SK-N-SH (cell line): ENCODE results near the gene FYN. TPM values are rescaled to one million over a fixed set of nuclear protein-coding genes. Genes with fewer than 3 reads are reported as not detected.

Experiments
- CTCF ChIA-PET: fragments of 300-600, 350-600 bp; formaldehyde crosslinking; extraction: SDS; loops from one replicate; lab custom pipeline; 2021; lab: Yijun Ruan, JAX
- POLR2A ChIA-PET: fragments of 350-600 bp; sonication (Branson Sonifier 250); formaldehyde crosslinking; extraction: SDS; loops from one replicate; lab custom pipeline; 2020; ENCODE audit warnings: antibody characterized with exemption, inconsistent platforms; lab: Yijun Ruan, JAX
- DNase-seq: peaks from one replicate; pipeline ENCODE4 v3.0.0; 2012
- H2AFZ ChIP-seq: fragments of 200-600 bp; sonication (generic); 2 replicates; pipeline ENCODE4 v1.8.1; 2016; ENCODE audit warnings: antibody characterized with exemption, mild to moderate bottlenecking, low read depth
- H3F3A ChIP-seq: fragments of 200-600 bp; sonication (generic); replicated peaks from 2 replicates; pipeline ENCODE3; 2016; ENCODE audit warnings: antibody characterized with exemption, mild to moderate bottlenecking; ENCODE audit not compliant: insufficient read depth
- H3K27ac ChIP-seq, 2 experiments: fragments of 200-500 bp in 1 of 2; fragments of 200-600 bp in 1 of 2; sonication (Bioruptor generic) in 1 of 2; sonication (generic), shearing (Covaris generic) in 1 of 2; 2 replicates each; pipeline versions ENCODE4 v1.5.1 to v1.6.1; 2014 to 2016; ENCODE audit warnings: low read depth in 2 of 2, inconsistent platforms in 1 of 2, low read length in 1 of 2, mild to moderate bottlenecking in 1 of 2, mixed read lengths in 1 of 2
- H3K27me3 ChIP-seq: fragments of 200-600 bp; sonication (generic), shearing (Covaris generic); 2 replicates; pipeline ENCODE4 v1.6.1; 2016; ENCODE audit warnings: mixed run types; ENCODE audit not compliant: insufficient read depth
- H3K36me3 ChIP-seq, 2 experiments: fragments of 200-500 bp in 1 of 2; fragments of 200-600 bp in 1 of 2; sonication (Bioruptor generic) in 1 of 2; sonication (generic) in 1 of 2; replicated peaks in 1 of 2; 2 replicates each; pipeline versions ENCODE3 to v1.5.1; 2014 to 2016; ENCODE audit warnings: low read length in 1 of 2, mild to moderate bottlenecking in 1 of 2; ENCODE audit not compliant: insufficient read depth in 2 of 2, control insufficient read depth in 1 of 2
- H3K4me1 ChIP-seq, 2 experiments: fragments of 200-500 bp in 1 of 2; fragments of 200-600 bp in 1 of 2; sonication (Bioruptor generic) in 1 of 2; sonication (generic), shearing (Covaris generic) in 1 of 2; 2 replicates each; pipeline versions ENCODE4 v1.5.1 to v1.6.1; 2014 to 2016; ENCODE audit warnings: low read depth in 1 of 2, low read length in 1 of 2, mixed run types in 1 of 2; ENCODE audit not compliant: insufficient read depth in 2 of 2, control insufficient read depth in 1 of 2
- H3K4me2 ChIP-seq: fragments of 200-600 bp; sonication (generic), shearing (Covaris generic); 2 replicates; pipeline ENCODE4 v1.6.1; 2017; ENCODE audit warnings: mixed run types
- H3K4me3 ChIP-seq, 2 experiments: fragments of 200-500 bp in 1 of 2; fragments of 200-600 bp in 1 of 2; sonication (Bioruptor generic) in 1 of 2; sonication (generic), shearing (Covaris generic) in 1 of 2; 2 replicates each; pipeline versions ENCODE4 v1.5.1 to v1.8.1; 2014 to 2016; ENCODE audit warnings: low read depth in 2 of 2, inconsistent platforms in 1 of 2, low read length in 1 of 2, mild to moderate bottlenecking in 1 of 2, mixed read lengths in 1 of 2, moderate library complexity in 1 of 2
- H3K79me2 ChIP-seq: fragments of 200-600 bp; sonication (generic); 2 replicates; pipeline ENCODE4 v1.8.1; 2017; ENCODE audit warnings: mild to moderate bottlenecking; ENCODE audit not compliant: insufficient read depth
- H3K9ac ChIP-seq: fragments of 200-600 bp; sonication (generic); 2 replicates; pipeline ENCODE4 v1.6.1; 2017; ENCODE audit warnings: mixed run types
- H3K9me2 ChIP-seq: fragments of 200-600 bp; sonication (generic); 2 replicates; pipeline ENCODE4 v1.6.1; 2017; ENCODE audit warnings: mixed run types
- H3K9me3 ChIP-seq: fragments of 200-600 bp; sonication (generic); 2 replicates; pipeline ENCODE4 v1.6.1; 2017; ENCODE audit warnings: mixed run types, mild to moderate bottlenecking, moderate library complexity
- H4K20me1 ChIP-seq: fragments of 200-600 bp; sonication (generic); 2 replicates; pipeline ENCODE4 v1.6.1; 2017; ENCODE audit warnings: mild to moderate bottlenecking, mixed run types; ENCODE audit not compliant: insufficient read depth
- CHD2 ChIP-seq: fragments of 150-350 bp; IDR thresholded peaks from 2 replicates; pipeline ENCODE4 v1.6.1; 2018; ENCODE audit warnings: low read length; ENCODE audit not compliant: partially characterized antibody
- EP300 ChIP-seq, 2 experiments: IDR thresholded peaks; 2 replicates each; pipeline versions ENCODE4 v1.4.0 to v1.6.1; 2012; ENCODE audit warnings: borderline replicate concordance in 1 of 2, low read depth in 1 of 2, low read length in 1 of 2
- EZH2phosphoT487 ChIP-seq: fragments of 200-600 bp; sonication (generic); IDR thresholded peaks from 2 replicates; pipeline ENCODE4 v1.6.1; 2017; ENCODE audit warnings: low read depth, mixed run types, mild to moderate bottlenecking, antibody characterized with exemption, moderate library complexity, borderline replicate concordance
- FOXJ3 ChIP-seq: sonication (generic); formaldehyde crosslinking; IDR thresholded peaks from 2 replicates; pipeline ENCODE4 v1.5.1; 2020; ENCODE audit warnings: mild to moderate bottlenecking, missing genetic modification reagents
- FOXM1 ChIP-seq: IDR thresholded peaks from 2 replicates; pipeline ENCODE4 v1.4.0; 2012; ENCODE audit warnings: low read depth, mild to moderate bottlenecking
- GABPA ChIP-seq: IDR thresholded peaks from 2 replicates; pipeline ENCODE4 v1.4.0; 2012; ENCODE audit warnings: low read depth, mild to moderate bottlenecking
- GATA2 ChIP-seq: sonication (generic); formaldehyde crosslinking; IDR thresholded peaks from 2 replicates; pipeline ENCODE4 v1.5.0; 2020; ENCODE audit warnings: mild to moderate bottlenecking, missing genetic modification reagents
- JUND ChIP-seq: IDR thresholded peaks from 2 replicates; pipeline ENCODE4 v1.4.0; 2012
- MEF2A ChIP-seq: IDR thresholded peaks from 2 replicates; pipeline ENCODE4 v1.4.0; 2012; ENCODE audit warnings: low read depth, borderline replicate concordance
- MXI1 ChIP-seq: IDR thresholded peaks from 2 replicates; pipeline ENCODE4 v1.6.1; 2012; ENCODE audit warnings: mild to moderate bottlenecking, low read depth, low read length, improper control_type of control experiment
- RAD21 ChIP-seq: IDR thresholded peaks from 2 replicates; pipeline ENCODE4 v1.6.1; 2012; ENCODE audit warnings: mild to moderate bottlenecking, low read length
- SIN3A ChIP-seq: IDR thresholded peaks from 2 replicates; pipeline ENCODE4 v1.6.1; 2012; ENCODE audit warnings: low read depth, mild to moderate bottlenecking, low read length, moderate library complexity, borderline replicate concordance
- SMC3 ChIP-seq: IDR thresholded peaks from 2 replicates; pipeline ENCODE4 v1.6.1; 2012; ENCODE audit warnings: low read depth, low read length, improper control_type of control experiment
- TAF1 ChIP-seq: IDR thresholded peaks from 2 replicates; pipeline ENCODE4 v1.6.1; 2012; ENCODE audit warnings: low read depth, mild to moderate bottlenecking, low read length, moderate library complexity, borderline replicate concordance
- TCF12 ChIP-seq: IDR thresholded peaks from 2 replicates; pipeline ENCODE4 v1.4.0; 2012
- TEAD4 ChIP-seq: IDR thresholded peaks from 2 replicates; pipeline ENCODE4 v1.4.0; 2012; ENCODE audit warnings: mild to moderate bottlenecking, borderline replicate concordance; ENCODE audit not compliant: insufficient read depth
- WGBS: methylation state at CpG from one replicate; pipeline ENCODE4 v1.1.6; 2017; ENCODE audit warnings: low lambda C conversion rate; 5-methylcytosine and 5-hydroxymethylcytosine counted together
- polyA plus RNA-seq, 3 experiments: library from polyadenylated mRNA; depleted of rRNA; stranded (reverse); fragments of >200 nt; gene quantifications; 2 replicates each; pipeline ENCODE4 v1.2.3, GENCODE V29; 2012
- TF ChIP-seq, protein P1 (sequence below): IDR thresholded peaks from 2 replicates; pipeline ENCODE4 v1.4.0; 2012; ENCODE audit warnings: low read depth, borderline replicate concordance
- TF ChIP-seq, protein P2 (sequence below): IDR thresholded peaks from 2 replicates; pipeline ENCODE4 v1.4.0; 2012; ENCODE audit warnings: low read depth, borderline replicate concordance
- TF ChIP-seq, protein P3 (sequence below): fragments of 150-350 bp; IDR thresholded peaks from 2 replicates; pipeline ENCODE4 v1.6.1; 2016; ENCODE audit warnings: mild to moderate bottlenecking, low read depth, low read length
- TF ChIP-seq, protein P4 (sequence below): fragments of 150-350 bp; IDR thresholded peaks from 2 replicates; pipeline ENCODE4 v1.6.1; 2017; ENCODE audit warnings: antibody characterized with exemption, low read length, low read depth, borderline replicate concordance

The FYN gene
- polyA plus RNA-seq, 1 of the 3 experiments (the other 2 are of a cell fraction), result 31.0 TPM

DNA sequence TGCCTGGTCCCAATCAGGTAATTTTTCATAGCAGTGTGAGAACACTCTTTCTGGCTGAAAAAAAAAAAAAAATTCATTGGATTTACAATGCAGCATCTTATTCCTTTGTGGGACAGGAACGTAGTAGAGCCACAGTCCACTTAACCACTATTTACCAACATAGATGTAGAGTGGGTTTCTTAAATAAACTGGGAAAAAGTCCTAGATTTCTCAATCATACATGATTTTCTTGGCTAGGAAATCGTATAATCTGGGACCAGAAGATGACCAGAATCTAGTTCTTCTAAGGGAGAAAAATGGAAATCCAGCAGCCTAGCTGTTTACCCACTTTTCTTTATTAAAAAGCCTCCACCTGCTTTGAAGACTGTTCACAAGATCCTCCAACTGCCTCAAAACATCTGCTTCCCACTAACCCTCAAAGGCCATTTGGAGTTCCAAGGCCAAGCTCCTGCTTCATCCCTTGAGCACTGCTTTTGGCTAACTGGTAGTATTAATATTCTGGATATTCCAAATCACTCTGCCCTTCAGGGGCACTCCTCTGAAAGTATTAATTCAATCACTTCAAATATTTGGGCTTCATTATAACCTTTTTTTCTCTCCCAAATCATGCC, 70.4 kb downstream of the FYN start:
- Histone ChIP-seq H3K9ac (no peak overlapping the region), H3K9me3 (no peaks in the 10 kb centered on the region), H2AFZ (no peak overlapping the region), H3K27me3 (no peaks in the 10 kb centered on the region), H3K4me3 (no peak overlapping the region), H3F3A (peaks cover 9% of the 10 kb centered on the region), H3K27ac (no peak overlapping the region), H3K9me2 (no peaks in the 10 kb centered on the region), H3K79me2 (peaks cover 17% of the 10 kb centered on the region; the same call in 1 of the 2 replicates), H3K4me2 (no peak overlapping the region), H4K20me1 (no peaks in the 10 kb centered on the region), H3K4me1 (peaks cover 4 to 36% of the 10 kb centered on the region in 2 experiments; a peak in 3 of 4 replicates), H3K36me3 (no peaks in the 10 kb centered on the region)
- ChIA-PET POLR2A (no interaction called here), CTCF (interaction anchor here (1.1 to 1.2 kb wide), 2 partner anchors 9 to 71 kb away, joined by 3 read pairs; partner anchors contain the start of gene FYN)
- WGBS, result 98% methylated on average over 2 of the region's 2 CpGs
- DNase-seq, result no peak
- TF ChIP-seq SMC3 (no peak), EP300 (IDR thresholded peaks at IDR 0.05; ENCODE audit: borderline replicate concordance in 1 of 2, low read depth in 1 of 2, low read length in 1 of 2) (no peak), FOXJ3 (CRISPR knock-in tag) (no peak), CHD2 (no peak), FOXM1 (no peak), EZH2phosphoT487 (no peak)
- TF ChIP-seq, protein P1, sequence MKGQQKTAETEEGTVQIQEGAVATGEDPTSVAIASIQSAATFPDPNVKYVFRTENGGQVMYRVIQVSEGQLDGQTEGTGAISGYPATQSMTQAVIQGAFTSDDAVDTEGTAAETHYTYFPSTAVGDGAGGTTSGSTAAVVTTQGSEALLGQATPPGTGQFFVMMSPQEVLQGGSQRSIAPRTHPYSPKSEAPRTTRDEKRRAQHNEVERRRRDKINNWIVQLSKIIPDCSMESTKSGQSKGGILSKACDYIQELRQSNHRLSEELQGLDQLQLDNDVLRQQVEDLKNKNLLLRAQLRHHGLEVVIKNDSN, result no peak
- TF ChIP-seq, protein P2, sequence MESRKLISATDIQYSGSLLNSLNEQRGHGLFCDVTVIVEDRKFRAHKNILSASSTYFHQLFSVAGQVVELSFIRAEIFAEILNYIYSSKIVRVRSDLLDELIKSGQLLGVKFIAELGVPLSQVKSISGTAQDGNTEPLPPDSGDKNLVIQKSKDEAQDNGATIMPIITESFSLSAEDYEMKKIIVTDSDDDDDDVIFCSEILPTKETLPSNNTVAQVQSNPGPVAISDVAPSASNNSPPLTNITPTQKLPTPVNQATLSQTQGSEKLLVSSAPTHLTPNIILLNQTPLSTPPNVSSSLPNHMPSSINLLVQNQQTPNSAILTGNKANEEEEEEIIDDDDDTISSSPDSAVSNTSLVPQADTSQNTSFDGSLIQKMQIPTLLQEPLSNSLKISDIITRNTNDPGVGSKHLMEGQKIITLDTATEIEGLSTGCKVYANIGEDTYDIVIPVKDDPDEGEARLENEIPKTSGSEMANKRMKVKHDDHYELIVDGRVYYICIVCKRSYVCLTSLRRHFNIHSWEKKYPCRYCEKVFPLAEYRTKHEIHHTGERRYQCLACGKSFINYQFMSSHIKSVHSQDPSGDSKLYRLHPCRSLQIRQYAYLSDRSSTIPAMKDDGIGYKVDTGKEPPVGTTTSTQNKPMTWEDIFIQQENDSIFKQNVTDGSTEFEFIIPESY, result no peak

DNA sequence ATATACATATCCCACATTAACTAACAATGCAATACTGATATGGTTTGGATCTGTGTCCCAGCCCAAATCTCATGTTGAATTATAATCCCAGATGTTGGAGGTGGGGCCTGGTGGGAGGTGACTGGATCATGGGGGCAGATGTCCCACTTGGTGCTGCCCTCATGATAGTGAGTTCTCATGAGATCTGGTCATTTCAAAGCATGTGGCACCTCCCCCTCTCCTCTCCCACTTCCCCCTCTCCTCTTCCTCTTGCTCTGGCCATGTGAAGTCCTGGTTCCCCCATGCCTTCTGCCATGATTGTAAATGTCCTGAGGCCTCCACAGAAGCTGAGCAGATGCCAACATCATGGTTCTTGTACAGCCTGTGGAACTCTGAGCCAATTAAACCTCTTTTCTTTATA, 71.2 kb downstream of the FYN start:
- POLR2A ChIA-PET, result no interaction called here
- CTCF ChIA-PET, result no interaction called here
- no peaks in the 10 kb centered on the region for H3K9me3 ChIP-seq
- H3K4me1 ChIP-seq, result peaks cover 4 to 33% of the 10 kb centered on the region in 2 experiments; a peak in 3 of 4 replicates
- H3K27ac ChIP-seq, result no peak overlapping the region
- H3K4me2 ChIP-seq, result no peak overlapping the region
- no peaks in the 10 kb centered on the region for H3K27me3 ChIP-seq
- H3F3A ChIP-seq, result peaks cover 9% of the 10 kb centered on the region
- H3K9me2 ChIP-seq, result no peaks in the 10 kb centered on the region
- H3K36me3 ChIP-seq, result no peaks in the 10 kb centered on the region
- peaks cover 13% of the 10 kb centered on the region; the same call in 1 of the 2 replicates for H3K79me2 ChIP-seq
- no peak overlapping the region for H3K4me3 ChIP-seq
- no peak for DNase-seq
- H4K20me1 ChIP-seq, result no peaks in the 10 kb centered on the region
- H3K9ac ChIP-seq, result no peak overlapping the region
- no peak overlapping the region for H2AFZ ChIP-seq
- TF ChIP-seq EZH2phosphoT487 (no peak), GABPA (no peak), CHD2 (no peak), TCF12 (no peak), TEAD4 (no peak), FOXJ3 (CRISPR knock-in tag) (no peak), FOXM1 (no peak), SIN3A (no peak), MEF2A (no peak), TAF1 (no peak), GATA2 (CRISPR knock-in tag) (no peak), EP300 (IDR thresholded peaks at IDR 0.05; ENCODE audit: borderline replicate concordance in 1 of 2, low read depth in 1 of 2, low read length in 1 of 2) (no peak), JUND (no peak), RAD21 (no peak), MXI1 (no peak)
- TF ChIP-seq, protein P3, sequence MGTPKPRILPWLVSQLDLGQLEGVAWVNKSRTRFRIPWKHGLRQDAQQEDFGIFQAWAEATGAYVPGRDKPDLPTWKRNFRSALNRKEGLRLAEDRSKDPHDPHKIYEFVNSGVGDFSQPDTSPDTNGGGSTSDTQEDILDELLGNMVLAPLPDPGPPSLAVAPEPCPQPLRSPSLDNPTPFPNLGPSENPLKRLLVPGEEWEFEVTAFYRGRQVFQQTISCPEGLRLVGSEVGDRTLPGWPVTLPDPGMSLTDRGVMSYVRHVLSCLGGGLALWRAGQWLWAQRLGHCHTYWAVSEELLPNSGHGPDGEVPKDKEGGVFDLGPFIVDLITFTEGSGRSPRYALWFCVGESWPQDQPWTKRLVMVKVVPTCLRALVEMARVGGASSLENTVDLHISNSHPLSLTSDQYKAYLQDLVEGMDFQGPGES, result no peak
- TF ChIP-seq, protein P4, sequence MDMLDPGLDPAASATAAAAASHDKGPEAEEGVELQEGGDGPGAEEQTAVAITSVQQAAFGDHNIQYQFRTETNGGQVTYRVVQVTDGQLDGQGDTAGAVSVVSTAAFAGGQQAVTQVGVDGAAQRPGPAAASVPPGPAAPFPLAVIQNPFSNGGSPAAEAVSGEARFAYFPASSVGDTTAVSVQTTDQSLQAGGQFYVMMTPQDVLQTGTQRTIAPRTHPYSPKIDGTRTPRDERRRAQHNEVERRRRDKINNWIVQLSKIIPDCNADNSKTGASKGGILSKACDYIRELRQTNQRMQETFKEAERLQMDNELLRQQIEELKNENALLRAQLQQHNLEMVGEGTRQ, result no peak
- TF ChIP-seq, protein P1, result no peak
